ENCODE data around the gene DYNC2LI1.

Gene DYNC2LI1

DNA sequence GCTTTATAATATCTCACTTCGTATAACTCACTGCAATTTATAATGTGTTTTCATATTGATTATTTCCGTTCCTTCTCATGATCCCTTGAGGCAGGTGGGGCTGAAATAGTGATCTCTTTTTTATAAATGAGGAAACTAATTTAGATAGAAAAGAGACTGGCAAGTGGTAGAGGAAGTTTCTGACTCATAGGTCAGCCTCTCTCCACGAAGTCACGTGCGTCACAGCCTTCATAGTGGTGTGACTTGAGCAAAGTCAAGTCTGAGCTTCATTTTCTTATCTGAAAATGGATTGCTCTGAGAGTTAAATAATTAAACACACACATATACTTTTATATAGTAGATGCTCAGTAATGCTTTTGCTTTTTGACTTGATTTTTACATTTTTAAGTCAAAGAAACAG, 44.9 kb downstream of the DYNC2LI1 start:
- H2AFZ ChIP-seq (ENCODE audit: low read length), result no peak overlapping the region
- no peak overlapping the region for H3K4me3 ChIP-seq (ENCODE audit: low read length)
- no peaks in the 10 kb centered on the region for H3F3A ChIP-seq (ENCODE audit: insufficient read depth, low read length)
- H3K4me1 ChIP-seq (ENCODE audit: low read length), result no peaks in the 10 kb centered on the region
- H3K27ac ChIP-seq (ENCODE audit: low read length), result no peak overlapping the region
- no peaks in the 10 kb centered on the region for H3K9me3 ChIP-seq (replicated peaks; ENCODE audit: insufficient read depth, low read length)
- H3K36me3 ChIP-seq (replicated peaks; ENCODE audit: insufficient read depth, low read length), result no peaks in the 10 kb centered on the region
- no peak for DNase-seq
- no peaks in the 10 kb centered on the region for H3K9me2 ChIP-seq (replicated peaks; ENCODE audit: insufficient read depth, low read length)
- no peak overlapping the region for H3K4me2 ChIP-seq (ENCODE audit: low read depth, low read length)
- no peaks in the 10 kb centered on the region for H4K20me1 ChIP-seq (ENCODE audit: insufficient read depth, low read length)
- no peak overlapping the region for H3K9ac ChIP-seq (ENCODE audit: low read length)
- no peaks in the 10 kb centered on the region for H3K27me3 ChIP-seq (replicated peaks; ENCODE audit: insufficient read depth, low read length)
- H3K79me2 ChIP-seq (ENCODE audit: low read length), result no peaks in the 10 kb centered on the region
- TF ChIP-seq EZH2 (optimal IDR thresholded peaks at IDR 0.05; ENCODE audit: low read depth, low read length), result no peak
- no peak for TF ChIP-seq CTCF (IDR thresholded peaks at IDR 0.05; ENCODE audit: low read length)

GRCh38 chr2:43819491-43820163, 45.8 kb downstream of the DYNC2LI1 start:
- TF ChIP-seq CTCF (IDR thresholded peaks at IDR 0.05; ENCODE audit: low read length) (no peak), EZH2 (optimal IDR thresholded peaks at IDR 0.05; ENCODE audit: low read depth, low read length) (no peak), EZH2phosphoT487 (IDR thresholded peaks at IDR 0.05; ENCODE audit: low read length) (no peak)
- H3K4me1 ChIP-seq (ENCODE audit: low read length), result no peaks in the 10 kb centered on the region
- H3K27me3 ChIP-seq (replicated peaks; ENCODE audit: insufficient read depth, low read length), result no peaks in the 10 kb centered on the region
- no peaks in the 10 kb centered on the region for H3F3A ChIP-seq (ENCODE audit: insufficient read depth, low read length)
- H3K36me3 ChIP-seq (replicated peaks; ENCODE audit: insufficient read depth, low read length), result no peaks in the 10 kb centered on the region
- H3K4me2 ChIP-seq (ENCODE audit: low read depth, low read length), result no peak overlapping the region
- H4K20me1 ChIP-seq (ENCODE audit: insufficient read depth, low read length), result no peaks in the 10 kb centered on the region
- H3K79me2 ChIP-seq (ENCODE audit: low read length), result no peaks in the 10 kb centered on the region
- no peak for DNase-seq
- no peak overlapping the region for H3K4me3 ChIP-seq (ENCODE audit: low read length)
- no peak overlapping the region for H3K9ac ChIP-seq (ENCODE audit: low read length)
- no peaks in the 10 kb centered on the region for H3K9me3 ChIP-seq (replicated peaks; ENCODE audit: insufficient read depth, low read length)
- H3K27ac ChIP-seq (ENCODE audit: low read length), result no peak overlapping the region
- H2AFZ ChIP-seq (ENCODE audit: low read length), result no peak overlapping the region
- no peaks in the 10 kb centered on the region for H3K9me2 ChIP-seq (replicated peaks; ENCODE audit: insufficient read depth, low read length)

DNA sequence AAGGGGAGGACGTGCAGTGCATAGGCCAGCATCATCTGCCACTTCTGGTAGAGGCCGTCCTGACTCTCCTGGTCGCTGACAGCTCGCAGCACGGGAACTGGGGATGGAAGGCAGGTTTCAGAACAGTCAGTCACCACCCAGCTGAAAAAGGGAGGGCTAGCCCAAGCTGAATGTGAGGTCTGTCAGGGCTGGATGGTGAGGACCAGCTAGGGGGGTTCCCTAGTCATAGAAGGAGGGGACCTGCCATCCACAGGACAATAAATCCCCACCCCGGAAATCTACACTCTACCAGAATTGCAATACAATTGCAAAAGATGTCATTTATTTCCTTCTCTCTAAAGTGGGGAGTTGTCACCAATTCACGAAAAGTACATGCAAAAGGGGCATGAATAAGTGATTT, 49.0 kb downstream of the DYNC2LI1 start:
- H3K4me1 ChIP-seq (ENCODE audit: low read length), result no peaks in the 10 kb centered on the region
- H3K27me3 ChIP-seq (replicated peaks; ENCODE audit: insufficient read depth, low read length), result no peaks in the 10 kb centered on the region
- H3K36me3 ChIP-seq (replicated peaks; ENCODE audit: insufficient read depth, low read length), result no peaks in the 10 kb centered on the region
- H3K27ac ChIP-seq (ENCODE audit: low read length), result no peak overlapping the region
- no peaks in the 10 kb centered on the region for H4K20me1 ChIP-seq (ENCODE audit: insufficient read depth, low read length)
- no peaks in the 10 kb centered on the region for H3K79me2 ChIP-seq (ENCODE audit: low read length)
- no peak for DNase-seq
- no peaks in the 10 kb centered on the region for H3F3A ChIP-seq (ENCODE audit: insufficient read depth, low read length)
- TF ChIP-seq EZH2 (optimal IDR thresholded peaks at IDR 0.05; ENCODE audit: low read depth, low read length) (no peak), EZH2phosphoT487 (IDR thresholded peaks at IDR 0.05; ENCODE audit: low read length) (no peak), CTCF (IDR thresholded peaks at IDR 0.05; ENCODE audit: low read length) (no peak)
- H3K9me2 ChIP-seq (replicated peaks; ENCODE audit: insufficient read depth, low read length), result no peaks in the 10 kb centered on the region
- no peak overlapping the region for H3K9ac ChIP-seq (ENCODE audit: low read length)
- no peak overlapping the region for H2AFZ ChIP-seq (ENCODE audit: low read length)
- H3K9me3 ChIP-seq (replicated peaks; ENCODE audit: insufficient read depth, low read length), result no peaks in the 10 kb centered on the region
- H3K4me2 ChIP-seq (ENCODE audit: low read depth, low read length), result no peak overlapping the region
- H3K4me3 ChIP-seq (ENCODE audit: low read length), result no peak overlapping the region

Data from MM.1S (cell line).